ENCODE data around the gene HBG2.

Gene HBG2

DNA sequence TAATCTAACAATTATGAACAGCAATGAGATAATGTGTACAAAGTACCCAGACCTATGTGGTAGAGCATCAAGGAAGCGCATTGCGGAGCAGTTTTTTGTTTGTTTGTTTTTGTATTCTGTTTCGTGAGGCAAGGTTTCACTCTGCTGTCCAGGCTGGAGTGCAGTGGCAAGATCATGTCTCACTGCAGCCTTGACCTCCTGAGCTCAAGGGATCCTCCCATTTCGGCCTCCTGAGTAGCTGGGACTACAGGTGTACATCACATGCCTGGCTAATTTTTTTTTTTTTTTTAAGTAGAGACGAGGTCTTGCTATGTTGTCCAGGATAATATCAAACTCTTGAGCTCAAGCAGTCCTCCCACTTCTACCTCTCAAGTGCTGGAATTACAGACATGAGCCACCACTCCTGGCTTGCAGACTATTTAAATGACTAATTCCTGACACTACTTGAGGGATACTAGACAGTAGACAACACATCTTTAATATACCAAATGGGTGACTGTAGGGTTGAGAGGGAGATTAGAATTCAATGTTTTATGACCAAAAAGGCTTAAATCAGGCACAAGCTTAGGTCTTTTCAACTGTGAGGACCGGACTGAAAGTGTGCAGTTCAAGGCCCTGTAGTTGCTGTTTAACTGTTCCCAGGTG lies 34.4 kb upstream of the HBG2 start:
- DNase-seq = no peak
- Histone ChIP-seq H3K4me1 (no peaks in the 10 kb centered on the region), H3K4me3 (ENCODE audit: low read depth, low read length) (no peak overlapping the region), H3K27me3 (no peaks in the 10 kb centered on the region), H3K36me3 (no peaks in the 10 kb centered on the region), H3K9me3 (no peaks in the 10 kb centered on the region)
- TF ChIP-seq, protein P1, sequence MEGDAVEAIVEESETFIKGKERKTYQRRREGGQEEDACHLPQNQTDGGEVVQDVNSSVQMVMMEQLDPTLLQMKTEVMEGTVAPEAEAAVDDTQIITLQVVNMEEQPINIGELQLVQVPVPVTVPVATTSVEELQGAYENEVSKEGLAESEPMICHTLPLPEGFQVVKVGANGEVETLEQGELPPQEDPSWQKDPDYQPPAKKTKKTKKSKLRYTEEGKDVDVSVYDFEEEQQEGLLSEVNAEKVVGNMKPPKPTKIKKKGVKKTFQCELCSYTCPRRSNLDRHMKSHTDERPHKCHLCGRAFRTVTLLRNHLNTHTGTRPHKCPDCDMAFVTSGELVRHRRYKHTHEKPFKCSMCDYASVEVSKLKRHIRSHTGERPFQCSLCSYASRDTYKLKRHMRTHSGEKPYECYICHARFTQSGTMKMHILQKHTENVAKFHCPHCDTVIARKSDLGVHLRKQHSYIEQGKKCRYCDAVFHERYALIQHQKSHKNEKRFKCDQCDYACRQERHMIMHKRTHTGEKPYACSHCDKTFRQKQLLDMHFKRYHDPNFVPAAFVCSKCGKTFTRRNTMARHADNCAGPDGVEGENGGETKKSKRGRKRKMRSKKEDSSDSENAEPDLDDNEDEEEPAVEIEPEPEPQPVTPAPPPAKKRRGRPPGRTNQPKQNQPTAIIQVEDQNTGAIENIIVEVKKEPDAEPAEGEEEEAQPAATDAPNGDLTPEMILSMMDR (IDR thresholded peaks at IDR 0.05; ENCODE audit: low read depth, low read length) = no peak

GRCh38 chr11:5288108-5288905 lies 33.7 kb upstream of the HBG2 start:
- Histone ChIP-seq H3K4me3 (ENCODE audit: low read depth, low read length) (no peak overlapping the region), H3K36me3 (no peaks in the 10 kb centered on the region), H3K4me1 (no peaks in the 10 kb centered on the region), H3K27me3 (no peaks in the 10 kb centered on the region), H3K9me3 (no peaks in the 10 kb centered on the region)
- TF ChIP-seq, protein P1 (IDR thresholded peaks at IDR 0.05; ENCODE audit: low read depth, low read length) = no peak
- DNase-seq = no peak

DNA sequence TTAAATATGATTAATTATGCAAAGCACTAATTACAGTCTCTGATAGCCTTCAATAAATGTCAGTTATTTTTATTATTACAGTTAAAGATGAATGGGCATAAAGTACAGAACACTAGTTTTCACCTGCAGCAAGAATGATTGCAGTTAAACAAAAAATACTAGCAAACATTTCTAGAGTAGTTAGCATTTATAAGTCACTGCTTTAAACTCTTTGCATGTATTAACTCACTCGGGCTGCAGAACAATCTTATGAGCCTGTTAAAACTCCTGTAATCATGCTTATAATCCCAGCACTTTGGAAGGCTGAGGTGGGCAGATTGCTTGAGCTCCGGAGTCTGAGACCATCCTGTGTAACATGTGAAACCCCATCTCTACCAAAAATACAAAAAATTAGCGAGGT lies 32.3 kb upstream of the HBG2 start:
- Histone ChIP-seq H3K27me3 (no peaks in the 10 kb centered on the region), H3K4me1 (no peaks in the 10 kb centered on the region), H3K36me3 (no peaks in the 10 kb centered on the region), H3K9me3 (no peaks in the 10 kb centered on the region), H3K4me3 (ENCODE audit: low read depth, low read length) (no peak overlapping the region)
- no peak for DNase-seq
- TF ChIP-seq, protein P1 (IDR thresholded peaks at IDR 0.05; ENCODE audit: low read depth, low read length) = no peak

- H3K9me3 ChIP-seq = no peaks in the 10 kb centered on the region
- TF ChIP-seq, protein P1 (IDR thresholded peaks at IDR 0.05; ENCODE audit: low read depth, low read length) = no peak
- H3K4me3 ChIP-seq (ENCODE audit: low read depth, low read length) = no peak overlapping the region
- H3K36me3 ChIP-seq = no peaks in the 10 kb centered on the region
- H3K27me3 ChIP-seq = no peaks in the 10 kb centered on the region
- DNase-seq = no peak
- H3K4me1 ChIP-seq = no peaks in the 10 kb centered on the region
Measured at GRCh38 chr11:5286351-5286750, 31.8 kb upstream of the HBG2 start.

DNA sequence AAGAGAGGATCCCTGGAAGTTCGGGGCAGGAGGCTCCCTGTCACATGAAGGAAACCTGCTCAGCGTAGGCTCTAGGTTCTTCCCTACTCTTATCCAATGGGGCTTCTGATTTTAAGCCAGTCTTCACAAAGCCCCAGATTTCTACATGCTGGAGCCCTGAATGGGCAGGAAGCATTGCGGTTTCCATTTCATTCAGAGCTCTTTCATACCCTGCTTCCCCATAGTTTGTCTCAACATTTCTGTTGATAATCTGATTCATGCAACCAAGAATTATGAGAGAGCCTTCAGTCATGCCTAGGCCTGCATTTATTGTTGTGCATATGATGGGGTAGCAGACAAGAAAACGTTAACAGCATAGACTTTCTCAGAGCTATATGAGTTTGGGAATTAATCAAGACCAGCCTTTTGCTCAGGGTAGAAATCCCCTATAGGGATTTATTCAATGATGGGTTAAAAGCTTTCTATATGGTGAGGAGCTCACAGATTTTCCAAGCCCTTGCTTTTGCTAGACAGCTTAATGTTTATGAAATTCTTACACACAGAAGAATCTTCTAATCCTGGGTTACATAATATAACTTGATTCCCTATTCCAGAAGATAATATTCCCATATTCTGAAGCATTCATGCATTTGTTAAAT lies 31.2 kb upstream of the HBG2 start:
- no peaks in the 10 kb centered on the region for H3K36me3 ChIP-seq
- H3K4me1 ChIP-seq = no peaks in the 10 kb centered on the region
- H3K27me3 ChIP-seq = no peaks in the 10 kb centered on the region
- H3K4me3 ChIP-seq (ENCODE audit: low read depth, low read length) = no peak overlapping the region
- TF ChIP-seq, protein P1 (IDR thresholded peaks at IDR 0.05; ENCODE audit: low read depth, low read length) = no peak
- no peak for DNase-seq
- no peaks in the 10 kb centered on the region for H3K9me3 ChIP-seq

DNA sequence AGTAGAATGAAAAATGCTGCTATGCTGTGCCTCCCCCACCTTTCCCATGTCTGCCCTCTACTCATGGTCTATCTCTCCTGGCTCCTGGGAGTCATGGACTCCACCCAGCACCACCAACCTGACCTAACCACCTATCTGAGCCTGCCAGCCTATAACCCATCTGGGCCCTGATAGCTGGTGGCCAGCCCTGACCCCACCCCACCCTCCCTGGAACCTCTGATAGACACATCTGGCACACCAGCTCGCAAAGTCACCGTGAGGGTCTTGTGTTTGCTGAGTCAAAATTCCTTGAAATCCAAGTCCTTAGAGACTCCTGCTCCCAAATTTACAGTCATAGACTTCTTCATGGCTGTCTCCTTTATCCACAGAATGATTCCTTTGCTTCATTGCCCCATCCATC lies 30.1 kb upstream of the HBG2 start:
- TF ChIP-seq, protein P1 (IDR thresholded peaks at IDR 0.05; ENCODE audit: low read depth, low read length) = no peak
- H3K27me3 ChIP-seq = no peaks in the 10 kb centered on the region
- H3K4me3 ChIP-seq (ENCODE audit: low read depth, low read length) = no peak overlapping the region
- no peaks in the 10 kb centered on the region for H3K4me1 ChIP-seq
- no peaks in the 10 kb centered on the region for H3K9me3 ChIP-seq
- DNase-seq = no peak
- H3K36me3 ChIP-seq = no peaks in the 10 kb centered on the region
